GM18511 (cell line): Measurements from ENCODE around the gene PGBD5.

ENCODE experiments used
- ATAC-seq: cut with Tn5 transposase; IDR thresholded peaks from one replicate; pipeline ENCODE4 v1.9.1; 2021; ENCODE audit warnings: mild to moderate bottlenecking, moderate library complexity; ENCODE audit not compliant: unreplicated experiment

PGBD5 gene

DNA sequence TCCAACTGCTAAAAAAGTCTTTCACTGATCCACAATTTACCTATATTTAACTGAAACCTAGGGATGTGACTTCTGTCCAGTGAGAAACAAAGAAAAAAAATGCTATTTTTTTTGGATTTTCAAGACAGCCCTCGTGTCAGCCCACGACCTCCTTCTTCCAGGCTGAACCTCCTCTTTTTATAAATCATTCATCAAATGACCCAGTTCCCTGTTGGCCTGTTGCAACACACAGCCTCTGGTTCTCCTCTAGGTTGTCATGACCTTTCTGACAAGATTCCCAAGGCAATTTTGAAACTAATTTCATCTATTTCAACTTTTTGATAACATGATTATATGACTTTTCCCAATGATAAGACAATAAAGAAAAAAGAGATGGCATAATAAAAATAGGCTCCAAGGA lies 74.6 kb downstream of the PGBD5 start:
- no peak for ATAC-seq

DNA sequence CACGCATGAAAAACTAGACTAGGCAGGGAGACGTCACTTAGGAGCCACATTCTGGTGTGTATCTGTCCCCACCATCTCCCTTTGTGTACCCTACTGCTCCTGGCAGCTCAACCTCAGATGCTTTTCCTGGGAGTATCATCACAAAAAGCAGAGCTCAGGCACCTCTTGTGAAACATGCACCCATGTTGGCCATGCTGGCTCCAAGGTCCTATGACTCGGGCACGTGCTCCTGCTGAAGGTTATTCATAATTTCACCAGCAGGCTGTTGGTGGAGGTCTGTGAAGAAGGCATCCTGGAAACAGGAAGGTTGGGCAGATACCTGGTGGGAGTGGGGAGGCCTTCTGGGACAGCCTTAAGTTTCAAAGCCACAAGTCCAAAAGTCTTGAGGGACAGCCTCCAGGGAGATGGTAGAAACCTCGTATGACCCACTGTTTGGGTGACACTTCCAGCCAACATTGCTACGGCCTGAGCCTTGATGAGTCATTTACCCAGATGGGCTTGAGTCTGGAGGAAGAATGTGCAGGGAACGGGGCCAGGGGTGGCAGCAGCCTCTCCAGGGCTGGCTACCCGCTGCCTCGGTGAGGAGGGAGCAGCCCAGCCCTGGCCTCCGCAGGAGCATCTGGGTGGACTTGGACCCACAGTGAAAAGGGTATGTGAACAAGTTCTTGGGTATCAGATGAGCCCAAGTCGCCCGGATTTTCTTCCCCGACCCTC lies 75.8 kb downstream of the PGBD5 start:
- ATAC-seq, result no peak

DNA sequence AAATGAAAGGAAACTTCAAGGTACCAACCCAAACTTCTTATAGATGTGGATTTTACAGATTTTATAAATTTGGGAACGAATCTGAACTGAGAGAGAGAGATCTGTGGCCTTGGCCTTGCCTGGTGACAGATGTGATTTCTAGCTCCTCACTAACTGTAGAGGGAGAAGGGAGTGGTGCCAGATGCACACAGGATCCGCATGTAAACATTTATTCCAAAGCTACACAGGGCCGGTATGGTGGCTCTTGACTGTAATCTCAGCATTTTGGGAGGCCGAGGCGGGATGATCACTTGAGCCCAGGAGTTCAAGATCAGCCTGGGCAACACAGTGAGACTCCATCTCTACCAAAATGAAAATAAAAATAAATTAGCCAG lies 77.1 kb downstream of the PGBD5 start:
- ATAC-seq, result no peak

DNA sequence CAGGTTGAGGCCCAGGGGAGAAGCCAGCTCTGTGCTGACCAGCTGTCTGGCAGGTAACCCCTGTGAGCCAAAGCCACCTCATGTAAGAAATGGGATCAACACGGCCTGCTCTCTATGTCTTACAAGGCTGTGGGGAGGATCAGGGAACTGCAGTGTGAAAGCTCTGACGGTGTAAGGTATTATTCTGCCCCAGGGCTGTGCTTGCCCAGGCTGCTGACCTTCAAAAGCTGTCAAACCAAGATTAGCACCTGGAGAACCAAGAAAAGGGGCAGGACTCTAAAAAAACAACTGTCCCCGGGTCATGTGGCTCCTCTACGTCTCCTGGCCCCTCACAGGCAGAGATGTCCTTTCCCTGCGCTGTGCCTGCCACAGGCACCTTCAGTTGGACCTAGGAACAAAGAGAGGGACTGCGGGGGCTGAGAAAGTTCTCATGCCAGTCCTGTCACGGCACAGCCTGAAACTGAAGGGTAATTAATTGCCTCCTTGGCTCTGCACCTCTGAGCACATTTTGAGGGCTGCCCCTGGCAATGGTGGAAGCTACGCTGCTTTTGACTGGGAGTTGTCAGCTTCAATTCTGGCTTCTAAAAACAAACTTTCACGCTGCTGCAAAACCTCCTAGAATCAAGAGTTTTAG lies 77.6 kb downstream of the PGBD5 start:
- no peak for ATAC-seq

DNA sequence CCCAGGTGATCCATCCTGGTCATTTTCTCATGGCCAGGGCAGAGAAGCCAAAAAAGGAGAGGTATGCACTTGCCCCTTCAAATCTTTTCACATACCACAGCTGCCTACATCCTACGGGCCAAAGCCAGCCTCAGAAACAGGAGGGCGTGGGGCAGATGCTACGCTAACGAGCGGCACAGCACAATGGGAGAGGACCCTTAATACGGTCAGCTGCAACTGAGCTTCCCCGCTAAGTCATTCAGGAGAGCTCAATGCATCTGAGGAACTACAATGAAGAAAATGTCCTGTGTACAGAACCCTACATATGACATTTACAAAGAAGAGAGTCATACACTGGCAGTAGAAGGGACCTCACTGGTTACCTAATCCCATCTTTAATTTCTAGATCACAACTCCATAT lies 78.2 kb downstream of the PGBD5 start:
- no peak for ATAC-seq

DNA sequence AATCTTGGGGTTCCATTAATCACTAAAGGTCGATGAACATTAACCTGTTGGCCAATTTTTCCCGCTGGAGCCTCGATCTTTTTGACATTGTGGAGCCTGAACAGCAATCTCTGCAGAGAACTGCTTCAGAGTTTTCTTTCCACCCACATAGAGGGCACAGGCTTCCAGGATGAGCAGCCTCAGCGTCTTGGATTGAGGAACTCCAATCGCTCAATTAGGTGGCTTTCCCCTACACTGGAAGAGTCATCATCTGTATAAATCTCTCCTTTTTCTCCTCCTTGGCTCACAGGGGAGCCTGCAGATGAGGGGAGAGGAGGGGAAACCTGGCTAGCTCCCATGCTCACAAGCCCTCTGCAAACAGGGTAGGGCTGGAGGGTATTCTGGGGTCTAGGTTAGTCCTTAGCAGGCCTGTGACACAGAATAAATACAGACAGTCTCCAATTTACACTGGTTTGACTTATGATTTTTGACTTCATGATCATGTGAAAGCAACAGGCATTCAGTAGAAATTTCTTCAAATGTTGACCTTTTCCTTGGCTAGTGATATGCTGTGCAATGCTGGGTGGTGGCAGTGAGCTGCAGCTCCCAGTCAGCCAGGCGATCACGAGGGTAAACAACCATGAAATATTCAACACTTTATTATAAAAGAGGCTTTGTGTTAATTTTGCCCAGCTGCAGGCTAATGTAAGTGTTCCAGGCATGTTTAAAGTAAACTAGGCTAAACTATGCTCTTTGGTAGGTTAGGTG lies 80.8 kb downstream of the PGBD5 start:
- no peak for ATAC-seq

DNA sequence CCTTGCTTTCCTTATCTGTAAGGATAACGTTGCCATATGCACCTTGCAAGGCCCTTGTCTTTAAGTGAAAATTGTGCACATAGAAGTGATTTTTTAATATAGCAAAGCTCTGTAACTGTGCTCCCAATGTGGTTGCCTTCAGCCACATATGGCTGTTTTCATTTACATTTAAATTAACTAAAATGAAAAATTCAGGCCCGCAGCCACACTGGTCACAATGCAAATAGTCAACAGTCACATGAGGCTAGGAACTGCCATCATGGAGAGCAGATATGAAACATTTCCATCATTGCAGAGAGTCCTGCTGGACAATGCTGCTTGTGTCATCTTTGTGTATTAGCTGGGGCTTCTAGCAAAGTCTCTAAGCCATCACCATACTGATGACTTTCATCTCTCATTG lies 83.4 kb downstream of the PGBD5 start:
- ATAC-seq, result no peak

DNA sequence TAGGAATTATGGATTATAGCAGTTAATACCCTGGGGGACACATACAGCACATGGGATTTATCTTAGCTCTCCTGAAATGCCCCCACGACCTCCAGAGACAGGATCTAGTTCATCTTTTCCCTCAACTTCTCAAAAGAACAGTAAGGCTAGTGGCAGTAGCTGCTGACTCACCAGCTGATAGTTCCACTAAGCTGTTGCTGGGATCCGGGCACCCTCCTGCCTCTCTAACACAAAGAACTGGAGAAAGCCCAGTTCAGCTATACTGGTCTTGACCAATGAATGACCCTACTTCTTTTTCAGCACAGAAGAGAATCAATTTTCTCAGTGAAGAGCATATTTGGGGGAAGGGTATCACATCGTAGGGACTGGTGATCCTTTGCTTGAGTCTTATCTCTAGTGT lies 84.1 kb downstream of the PGBD5 start:
- ATAC-seq, result no peak

DNA sequence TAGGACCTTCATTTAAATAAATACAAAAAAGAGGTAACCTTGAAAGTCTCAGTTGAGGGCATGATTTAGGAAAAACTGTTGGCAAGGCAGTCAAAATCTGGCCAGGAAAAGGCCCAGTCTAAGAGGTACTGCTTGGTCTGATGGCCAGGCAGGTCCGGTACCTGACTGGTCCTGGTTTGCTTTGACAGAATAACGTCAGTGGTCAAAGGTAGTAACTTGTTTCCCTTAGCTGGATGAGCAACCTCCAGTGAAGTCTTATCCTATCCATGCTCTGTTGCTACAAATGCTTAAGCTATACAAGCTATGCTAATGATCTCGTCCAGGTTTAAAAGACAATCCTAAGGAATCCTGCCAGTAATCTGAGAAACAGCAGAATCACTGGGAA lies 85.0 kb downstream of the PGBD5 start:
- ATAC-seq, result no peak

DNA sequence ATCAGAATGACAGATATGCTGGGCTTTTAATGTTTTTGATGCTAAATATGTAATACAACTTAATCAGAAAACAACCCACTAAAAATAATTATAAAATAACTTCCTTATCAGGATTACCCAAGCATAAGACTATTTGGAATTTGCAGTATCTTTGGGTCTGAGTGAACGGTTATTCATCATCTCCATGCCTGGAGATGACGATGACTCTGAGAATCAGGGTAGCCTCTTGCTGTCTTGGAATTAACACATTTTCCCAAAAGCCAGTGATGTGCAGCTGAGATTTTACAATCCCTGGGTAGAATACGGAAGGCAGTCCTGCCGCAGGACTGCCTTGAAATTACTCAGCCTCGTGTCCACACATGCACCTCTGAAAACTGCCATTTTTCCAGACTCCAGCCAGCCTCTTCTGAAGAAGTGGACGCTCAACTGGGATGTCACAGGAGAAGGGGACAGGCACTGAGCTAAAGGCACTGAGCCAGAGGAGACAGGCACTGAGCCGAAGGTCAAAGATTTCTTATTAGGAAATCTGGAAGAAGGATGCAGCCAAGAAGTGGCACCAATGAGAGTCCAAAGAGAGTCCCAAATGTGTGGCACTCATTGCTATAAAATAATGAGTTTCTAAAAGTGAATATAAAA lies 85.5 kb downstream of the PGBD5 start:
- ATAC-seq, result no peak

DNA sequence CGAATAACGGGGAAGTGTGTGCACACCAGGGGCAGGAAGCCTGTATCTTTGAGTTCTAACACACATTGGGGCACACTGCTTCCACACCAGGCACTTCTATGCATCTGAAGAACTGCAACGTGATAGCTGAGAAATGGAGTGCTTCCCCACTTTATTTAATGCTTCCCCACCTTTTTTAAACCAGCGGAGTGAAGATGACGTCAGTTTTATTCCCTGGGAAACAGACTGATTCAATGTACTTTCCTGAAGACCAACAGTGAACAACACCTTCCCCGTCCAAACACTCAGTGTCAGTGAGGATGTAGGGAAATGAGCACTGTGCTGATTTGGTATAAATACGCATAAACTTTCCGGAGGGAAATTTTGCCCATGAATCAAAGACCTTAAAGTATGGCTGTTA lies 87.1 kb downstream of the PGBD5 start:
- ATAC-seq, result no peak

DNA sequence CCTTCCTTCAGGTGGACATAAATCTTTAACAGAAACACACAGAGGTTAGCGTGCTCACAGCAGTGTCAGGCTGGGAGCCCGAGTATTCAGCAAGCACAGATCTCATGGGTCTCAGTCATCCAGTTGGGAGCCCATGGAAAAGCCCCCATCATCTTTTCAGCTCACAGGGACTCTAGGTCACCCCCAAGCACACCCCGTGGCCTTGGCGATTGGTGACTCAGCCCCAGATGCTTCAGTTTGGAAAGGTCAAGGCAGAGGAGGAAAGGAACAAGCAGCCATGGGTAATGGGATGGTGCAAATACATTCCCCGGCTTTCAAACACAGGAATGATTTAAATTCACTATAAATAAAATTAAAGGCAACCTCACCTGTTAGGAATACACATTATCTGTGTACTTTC lies 88.9 kb downstream of the PGBD5 start:
- ATAC-seq, result no peak

DNA sequence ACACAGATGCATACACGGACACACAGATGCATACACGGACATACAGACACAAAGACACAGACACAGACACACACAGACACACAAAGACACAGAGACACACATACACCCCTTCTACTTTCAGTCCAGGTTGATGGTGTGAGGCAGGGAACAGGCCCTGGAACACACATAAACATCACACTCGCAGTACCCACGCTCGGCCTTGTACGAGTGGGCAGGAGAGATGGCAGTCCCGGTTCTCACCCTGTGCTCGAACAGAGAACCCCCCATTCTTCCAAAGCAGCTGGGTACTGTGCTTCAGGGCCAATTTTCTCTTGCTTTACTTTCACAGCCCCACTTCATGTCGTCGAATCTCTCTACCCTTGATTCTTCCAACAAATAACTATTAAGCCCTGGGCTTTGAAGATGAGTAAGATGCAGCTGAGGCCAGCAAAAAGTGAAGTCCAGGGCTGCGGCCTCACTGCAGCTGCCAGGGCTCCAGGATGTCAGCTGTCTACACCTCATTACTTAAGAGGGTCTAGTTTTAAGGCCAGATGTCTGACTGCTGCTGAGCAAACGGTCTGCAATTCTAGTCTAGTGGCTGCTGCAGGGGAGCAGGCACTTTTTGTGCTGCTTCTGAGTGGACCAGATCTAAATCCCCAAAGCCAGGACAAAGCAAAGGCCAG lies 90.1 kb downstream of the PGBD5 start:
- ATAC-seq, result no peak

DNA sequence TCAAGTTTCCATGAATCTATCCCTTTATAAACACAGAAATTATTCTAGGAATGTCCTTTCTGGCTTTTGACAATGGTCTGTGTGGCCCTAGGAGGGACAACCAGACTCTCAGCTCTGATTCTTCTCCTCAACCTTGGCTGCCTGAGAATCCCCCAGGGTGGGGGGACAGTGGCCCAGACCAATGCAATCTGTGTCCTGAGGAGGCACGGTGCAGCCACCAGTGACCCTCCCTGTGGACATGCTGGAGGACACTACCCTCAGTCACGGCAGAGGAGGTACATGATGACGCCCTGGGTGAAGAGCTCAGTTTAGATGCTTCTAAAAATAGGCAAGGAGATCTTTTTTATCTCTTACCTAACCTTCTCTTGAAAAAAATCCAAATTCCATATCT lies 91.7 kb downstream of the PGBD5 start:
- no peak for ATAC-seq

DNA sequence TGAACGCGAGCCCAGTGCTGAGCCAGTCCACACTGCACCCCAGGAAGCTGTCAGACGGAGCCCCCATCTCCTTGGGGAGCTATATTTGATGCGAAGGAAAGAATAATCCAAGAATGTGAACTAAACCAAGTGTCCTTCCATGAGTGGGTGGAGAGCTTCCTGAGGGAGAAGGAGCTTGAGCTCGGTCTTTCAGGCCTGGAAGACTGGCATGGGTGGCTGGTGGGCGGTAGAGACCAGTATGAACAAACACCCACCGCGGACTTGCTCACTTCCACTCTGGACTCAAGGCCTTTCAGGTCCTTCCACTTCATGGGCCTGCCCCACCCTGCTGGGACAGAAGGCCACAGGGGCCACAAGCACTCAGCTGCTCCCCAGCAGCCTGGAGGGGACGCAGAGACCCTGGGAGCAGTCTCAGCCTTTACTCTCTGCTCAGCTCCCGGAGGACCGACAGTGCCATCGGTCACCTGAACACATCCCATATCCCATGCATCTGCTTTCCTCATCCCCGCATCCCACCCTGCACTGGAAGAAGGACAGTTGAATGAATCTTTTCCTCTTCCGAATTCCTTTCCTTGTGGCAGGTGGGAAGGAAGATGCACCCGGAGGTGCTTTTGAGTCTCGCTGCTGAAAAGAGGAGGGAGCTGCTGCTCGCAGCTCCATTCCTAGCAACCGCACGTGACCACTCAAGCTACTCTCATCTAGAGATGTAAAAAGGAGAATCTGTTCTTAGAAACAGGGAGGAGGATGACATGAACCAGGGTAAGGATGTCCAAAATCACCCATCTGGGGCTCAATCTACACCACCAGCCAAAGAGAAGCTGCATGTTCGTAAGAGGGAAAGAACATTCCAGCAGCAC lies 92.3 kb downstream of the PGBD5 start:
- no peak for ATAC-seq

DNA sequence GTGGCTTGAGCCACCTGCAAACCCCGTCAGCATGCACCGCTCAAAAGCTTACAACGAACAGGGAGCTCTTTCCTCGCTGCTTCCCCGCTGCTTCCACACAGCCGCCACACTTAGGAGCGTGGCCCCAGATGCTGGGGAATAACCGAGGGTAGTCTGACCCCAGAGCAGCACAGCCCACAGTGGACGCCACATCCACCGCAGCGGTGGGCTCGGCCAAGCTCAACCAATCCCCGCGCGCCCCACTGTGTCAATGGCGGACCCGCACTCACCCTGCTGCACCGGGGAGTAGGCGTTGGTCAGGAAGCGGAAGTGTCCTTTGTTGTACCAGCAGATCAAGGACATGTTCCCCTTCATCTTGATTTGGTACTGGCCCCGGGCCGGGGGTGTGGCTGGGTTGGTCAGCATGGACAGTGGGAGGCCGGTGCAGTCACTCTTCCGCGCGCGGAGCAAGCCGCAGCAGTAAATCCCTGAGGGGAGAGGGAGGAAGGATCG lies 93.5 kb downstream of the PGBD5 start:
- ATAC-seq, result no peak

DNA sequence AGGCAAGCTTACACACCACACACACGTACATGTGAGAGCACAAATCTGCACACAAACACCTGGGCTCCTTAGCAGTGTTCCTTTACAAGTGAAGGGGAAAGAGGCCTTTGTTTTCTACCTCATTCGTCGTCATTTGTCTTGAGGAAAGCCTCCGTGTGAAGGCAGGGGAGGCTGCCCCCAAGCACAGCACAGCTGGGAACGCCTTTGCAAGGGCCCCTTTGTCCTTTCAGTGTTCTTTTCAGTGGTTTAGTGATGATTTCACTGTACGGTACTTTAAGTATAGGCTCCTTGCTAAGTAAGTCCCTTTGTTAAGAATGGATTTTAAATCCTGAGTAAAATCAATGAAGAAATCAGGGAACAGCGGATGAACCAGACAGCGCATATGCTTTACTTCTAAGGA lies 94.1 kb downstream of the PGBD5 start:
- no peak for ATAC-seq

DNA sequence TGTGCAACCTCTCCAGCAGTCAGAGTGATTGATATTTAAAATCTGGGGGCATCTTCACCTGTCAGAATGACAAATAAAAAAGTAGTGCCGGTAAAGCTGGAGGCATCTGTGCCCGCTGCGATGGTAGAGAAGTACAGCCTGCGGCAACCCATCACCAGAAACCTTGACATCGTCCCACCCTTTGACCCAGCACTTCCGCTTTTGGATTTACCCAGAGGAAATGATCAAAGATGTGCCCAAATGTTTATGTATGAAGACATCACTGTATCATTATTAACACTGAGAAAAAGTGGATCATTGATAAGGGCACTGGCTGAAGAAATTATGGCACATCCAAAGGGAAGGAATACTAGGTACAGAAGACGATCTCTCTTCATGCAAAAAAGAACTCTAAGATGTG lies 96.0 kb downstream of the PGBD5 start:
- no peak for ATAC-seq

DNA sequence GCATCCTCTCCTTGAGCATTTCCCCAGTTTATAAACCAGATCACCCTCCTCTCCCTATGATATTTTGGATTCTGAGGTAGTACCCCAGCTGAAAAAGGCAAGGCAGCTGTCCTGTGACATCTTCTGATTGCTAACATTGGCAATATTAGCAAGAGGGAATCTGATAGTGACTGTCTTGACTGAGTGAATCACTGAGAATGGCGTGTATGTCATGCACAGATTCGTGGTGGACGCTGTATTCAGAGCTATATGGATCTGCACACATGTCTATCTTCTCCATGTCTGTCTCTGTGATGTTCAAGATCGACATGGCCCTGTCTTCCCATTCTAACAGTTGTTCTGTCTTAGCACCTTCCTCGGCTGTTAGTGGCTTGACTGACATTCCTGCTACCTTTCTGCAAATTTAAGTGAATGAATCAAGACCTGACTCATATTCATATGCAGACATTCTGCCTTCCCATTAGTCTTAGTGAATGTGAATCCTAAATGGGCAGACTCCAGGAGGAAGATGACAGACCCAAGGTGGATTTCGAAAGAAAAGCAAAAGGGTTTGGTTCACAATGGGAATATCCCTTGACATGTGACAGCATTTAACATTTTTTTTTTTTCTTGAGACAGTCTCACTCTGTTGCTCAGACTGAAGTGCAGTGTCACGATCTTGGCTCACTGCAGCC lies 97.7 kb downstream of the PGBD5 start:
- ATAC-seq, result no peak

DNA sequence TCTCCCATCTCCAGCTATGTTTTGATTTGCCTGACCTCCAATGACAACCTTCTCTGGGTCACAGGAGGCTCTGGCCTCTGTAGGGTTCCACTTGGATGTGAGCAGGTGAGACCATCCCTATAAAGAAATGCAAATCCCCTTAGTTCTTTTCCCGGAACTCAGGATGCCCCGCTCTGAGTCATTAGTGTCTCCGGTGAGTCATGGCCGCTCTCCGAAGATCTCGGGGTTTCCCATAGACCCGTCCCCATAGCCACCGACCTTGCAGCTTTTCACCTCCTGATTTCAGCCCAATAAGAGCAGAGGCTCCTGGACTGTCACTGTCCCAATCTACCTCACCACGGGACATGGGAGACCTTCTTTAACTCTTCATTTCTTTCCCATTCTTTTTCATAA lies 98.2 kb downstream of the PGBD5 start:
- no peak for ATAC-seq
